SK-N-SH treated with all-trans-retinoic acid at 6 μM for 48 hours (cell line): ENCODE measurements around the gene AUTS2.

Source experiments
- CSDC2 ChIP-seq: fragments of 250-450 bp; sonication (Bioruptor Pico); IDR thresholded peaks from 2 replicates; pipeline ENCODE4 v1.5.0; 2020; ENCODE audit warnings: mild to moderate bottlenecking, moderate library complexity
- PATZ1 ChIP-seq: fragments of 250-450 bp; sonication (Bioruptor Pico); IDR thresholded peaks from 2 replicates; pipeline ENCODE4 v1.8.0; 2020; ENCODE audit warnings: mild to moderate bottlenecking, moderate library complexity, borderline replicate concordance
- RARB ChIP-seq: fragments of 250-450 bp; sonication (Bioruptor Pico); IDR thresholded peaks from 2 replicates; pipeline ENCODE4 v1.8.0; 2021; ENCODE audit warnings: mild to moderate bottlenecking, moderate library complexity
- ZFP3 ChIP-seq: fragments of 250-450 bp; sonication (Bioruptor Pico); IDR thresholded peaks from 2 replicates; pipeline ENCODE4 v1.5.0; 2020; ENCODE audit warnings: mild to moderate bottlenecking, moderate library complexity
- ZNF565 ChIP-seq: fragments of 450-650 bp; formaldehyde crosslinking; conservative IDR thresholded peaks from 2 replicates; pipeline ENCODE4 v1.5.0; 2020; ENCODE audit warnings: low read depth, mild to moderate bottlenecking, moderate library complexity
- ZNF8 ChIP-seq: fragments of 450-650 bp; formaldehyde crosslinking; IDR thresholded peaks from 2 replicates; pipeline ENCODE4 v1.5.0; 2020; ENCODE audit warnings: mild to moderate bottlenecking, moderate library complexity

- TF ChIP-seq ZNF8 (CRISPR knock-in tag): no peak
- TF ChIP-seq ZFP3 (CRISPR knock-in tag): no peak
- no peak for TF ChIP-seq PATZ1 (CRISPR knock-in tag)
- TF ChIP-seq CSDC2 (CRISPR knock-in tag): no peak
- TF ChIP-seq RARB: no peak
- TF ChIP-seq ZNF565 (CRISPR knock-in tag): no peak
These were observed 1102.7 kb downstream of the AUTS2 start for GRCh38 chr7:70700941-70701425.
